ENCODE measurements around the gene HNRNPH2. TPM values are rescaled to one million over a fixed set of nuclear protein-coding genes. Genes with fewer than 3 reads are reported as not detected.

Gene HNRNPH2
- polyA plus RNA-seq, 1 donor (not counting 4 experiments of a cell fraction or from before 2014, with no cell fraction given) = 73.2 TPM

- no peak for TF ChIP-seq EZH2 (IDR thresholded peaks at IDR 0.05; ENCODE audit: low read length)
- TF ChIP-seq CTCF (optimal IDR thresholded peaks at IDR 0.05 in 1 of 3, IDR thresholded peaks at IDR 0.05 in 1 of 3, conservative IDR thresholded peaks at IDR 0.05 in 1 of 3; ENCODE audit: extremely low read depth in 1 of 3, insufficient read depth in 2 of 3, low read length in 3 of 3) = no peak
- no peak overlapping the region for H3K4me3 ChIP-seq (ENCODE audit: control insufficient read depth in 2 of 3, extremely low read depth in 1 of 3, insufficient read depth in 2 of 3, low read depth in 1 of 3, low read length in 3 of 3)
- no peak overlapping the region for H3K27ac ChIP-seq (ENCODE audit: control insufficient read depth, insufficient read depth, low read length)
- H3K4me1 ChIP-seq (ENCODE audit: control insufficient read depth, extremely low read depth, insufficient read depth, low read length) = no peaks in the 10 kb centered on the region
- no peaks in the 10 kb centered on the region for H3K27me3 ChIP-seq (ENCODE audit: control insufficient read depth, extremely low read depth, insufficient read depth, low read length)
- H2AFZ ChIP-seq (ENCODE audit: control insufficient read depth, low read length) = no peak overlapping the region
- FAIRE-seq = no peak
- no peak overlapping the region for H3K9ac ChIP-seq (ENCODE audit: control insufficient read depth, extremely low read depth, insufficient read depth, low read length)
- peaks cover 0 to 2% of the 10 kb centered on the region in 2 experiments for H3K36me3 ChIP-seq (ENCODE audit: control insufficient read depth in 2 of 2, extremely low read depth in 1 of 2, insufficient read depth in 2 of 2, low read length in 2 of 2)
- no peaks in the 10 kb centered on the region for H3K9me1 ChIP-seq (ENCODE audit: control insufficient read depth, extremely low read depth, insufficient read depth, low read length)
- no peak overlapping the region for H3K4me2 ChIP-seq (ENCODE audit: control insufficient read depth, extremely low read depth, insufficient read depth, low read depth, low read length)
- no peaks in the 10 kb centered on the region for H4K20me1 ChIP-seq (ENCODE audit: control insufficient read depth, extremely low read depth, insufficient read depth, low read length)
- peaks cover 5% of the 10 kb centered on the region for H3K79me2 ChIP-seq (ENCODE audit: control insufficient read depth, insufficient read depth, low read length)
- no peaks in the 10 kb centered on the region for H3K9me3 ChIP-seq (ENCODE audit: control insufficient read depth, low read depth, low read length)
- dilution Hi-C loops (cut with MboI; ENCODE audit: extremely low pct_ligation_motif_present, low sequenced_read_pairs) = no loop called here
- DNase-seq (ENCODE audit: low read depth, low spot score) = no peak
Measured at GRCh38 chrX:101417190-101417589, 9.2 kb downstream of the HNRNPH2 start.

GRCh38 chrX:101417981-101418841 is 10.2 kb downstream of the HNRNPH2 start:
- Histone ChIP-seq H3K27ac (ENCODE audit: control insufficient read depth, insufficient read depth, low read length) (peak overlapping the region; percentile 38), H3K9me3 (ENCODE audit: control insufficient read depth, low read depth, low read length) (no peaks in the 10 kb centered on the region), H3K36me3 (ENCODE audit: control insufficient read depth in 2 of 2, extremely low read depth in 1 of 2, insufficient read depth in 2 of 2, low read length in 2 of 2) (peaks cover 0 to 2% of the 10 kb centered on the region in 2 experiments), H2AFZ (ENCODE audit: control insufficient read depth, low read length) (peak overlapping the region; percentile 85), H3K9me1 (ENCODE audit: control insufficient read depth, extremely low read depth, insufficient read depth, low read length) (no peaks in the 10 kb centered on the region), H3K4me2 (ENCODE audit: control insufficient read depth, extremely low read depth, insufficient read depth, low read depth, low read length) (peak overlapping the region; percentile 63), H3K4me3 (ENCODE audit: control insufficient read depth in 2 of 3, extremely low read depth in 1 of 3, insufficient read depth in 2 of 3, low read depth in 1 of 3, low read length in 3 of 3) (peak overlapping the region; percentile 16 to 36 (median 36)), H3K27me3 (ENCODE audit: control insufficient read depth, extremely low read depth, insufficient read depth, low read length) (no peaks in the 10 kb centered on the region), H3K4me1 (ENCODE audit: control insufficient read depth, extremely low read depth, insufficient read depth, low read length) (no peaks in the 10 kb centered on the region), H3K79me2 (ENCODE audit: control insufficient read depth, insufficient read depth, low read length) (no peaks in the 10 kb centered on the region), H4K20me1 (ENCODE audit: control insufficient read depth, extremely low read depth, insufficient read depth, low read length) (no peaks in the 10 kb centered on the region), H3K9ac (ENCODE audit: control insufficient read depth, extremely low read depth, insufficient read depth, low read length) (peak overlapping the region; percentile 59)
- dilution Hi-C loops (cut with MboI; ENCODE audit: extremely low pct_ligation_motif_present, low sequenced_read_pairs) = no loop called here
- DNase-seq (ENCODE audit: low read depth, low spot score) = no peak
- TF ChIP-seq CTCF (optimal IDR thresholded peaks at IDR 0.05 in 1 of 3, IDR thresholded peaks at IDR 0.05 in 1 of 3, conservative IDR thresholded peaks at IDR 0.05 in 1 of 3; ENCODE audit: extremely low read depth in 1 of 3, insufficient read depth in 2 of 3, low read length in 3 of 3) (no peak), EZH2 (IDR thresholded peaks at IDR 0.05; ENCODE audit: low read length) (no peak)
- no peak for FAIRE-seq
